Measurements from ENCODE around the gene PIGV.

Gene PIGV

GRCh38 chr1:26827106-26827604, 39.4 kb downstream of the PIGV start:
- in situ Hi-C loops (cut with HindIII; ENCODE audit: low sequenced_read_pairs): no loop called here
- no peak for TF ChIP-seq CTCF (IDR thresholded peaks at IDR 0.05; ENCODE audit: low read depth, low read length, missing control alignments)
- DNase-seq (ENCODE audit: low read depth): no peak
- H3K4me3 ChIP-seq (ENCODE audit: low read depth, low read length): peak overlapping the region; percentile 56

GRCh38 chr1:26827663-26828062, 39.9 kb downstream of the PIGV start:
- no peak for DNase-seq (ENCODE audit: low read depth)
- in situ Hi-C loops (cut with HindIII; ENCODE audit: low sequenced_read_pairs): no loop called here
- TF ChIP-seq CTCF (IDR thresholded peaks at IDR 0.05; ENCODE audit: low read depth, low read length, missing control alignments): no peak
- peak overlapping the region; percentile 56 for H3K4me3 ChIP-seq (ENCODE audit: low read depth, low read length)

- DNase-seq (ENCODE audit: low read depth): no peak
- no peak overlapping the region for H3K4me3 ChIP-seq (ENCODE audit: low read depth, low read length)
- no peak for TF ChIP-seq CTCF (IDR thresholded peaks at IDR 0.05; ENCODE audit: low read depth, low read length, missing control alignments)
- in situ Hi-C loops (cut with HindIII; ENCODE audit: low sequenced_read_pairs): no loop called here
These were observed 40.8 kb downstream of the PIGV start for GRCh38 chr1:26828411-26828991.

GRCh38 chr1:26829184-26829911, 41.6 kb downstream of the PIGV start:
- no peak for DNase-seq (ENCODE audit: low read depth)
- no peak overlapping the region for H3K4me3 ChIP-seq (ENCODE audit: low read depth, low read length)
- TF ChIP-seq CTCF (IDR thresholded peaks at IDR 0.05; ENCODE audit: low read depth, low read length, missing control alignments): no peak
- in situ Hi-C loops (cut with HindIII; ENCODE audit: low sequenced_read_pairs): no loop called here

GRCh38 chr1:26831059-26831458, 43.3 kb downstream of the PIGV start:
- H3K4me3 ChIP-seq (ENCODE audit: low read depth, low read length): no peak overlapping the region
- no peak for DNase-seq (ENCODE audit: low read depth)
- no peak for TF ChIP-seq CTCF (IDR thresholded peaks at IDR 0.05; ENCODE audit: low read depth, low read length, missing control alignments)
- in situ Hi-C loops (cut with HindIII; ENCODE audit: low sequenced_read_pairs): loop anchor here (5.0 kb wide), 1 partner anchor 39 kb away; no protein-coding TSS in a partner anchor

GRCh38 chr1:26831546-26832248, 43.9 kb downstream of the PIGV start:
- no peak for TF ChIP-seq CTCF (IDR thresholded peaks at IDR 0.05; ENCODE audit: low read depth, low read length, missing control alignments)
- in situ Hi-C loops (cut with HindIII; ENCODE audit: low sequenced_read_pairs): loop anchor here (5.0 kb wide), 1 partner anchor 39 kb away; no protein-coding TSS in a partner anchor
- DNase-seq (ENCODE audit: low read depth): no peak

More at GRCh38 chr1:26831546-26832248, 43.9 kb downstream of the PIGV start:
- H3K4me3 ChIP-seq (ENCODE audit: low read depth, low read length): no peak overlapping the region
